SK-N-MC (cell line): ENCODE data around the gene SPATA13.

Experiments
- FOXP2 ChIP-seq: optimal IDR thresholded peaks from 2 replicates; pipeline ENCODE3; 2011; ENCODE audit warnings: mild to moderate bottlenecking, moderate library complexity; ENCODE audit not compliant: insufficient read depth; ENCODE audit errors: extremely low read length, control extremely low read depth
- POLR2AphosphoS5 ChIP-seq: IDR thresholded peaks from 2 replicates; pipeline ENCODE4 v1.6.1; 2012; ENCODE audit warnings: mild to moderate bottlenecking, low read depth, low read length, borderline replicate concordance

DNA sequence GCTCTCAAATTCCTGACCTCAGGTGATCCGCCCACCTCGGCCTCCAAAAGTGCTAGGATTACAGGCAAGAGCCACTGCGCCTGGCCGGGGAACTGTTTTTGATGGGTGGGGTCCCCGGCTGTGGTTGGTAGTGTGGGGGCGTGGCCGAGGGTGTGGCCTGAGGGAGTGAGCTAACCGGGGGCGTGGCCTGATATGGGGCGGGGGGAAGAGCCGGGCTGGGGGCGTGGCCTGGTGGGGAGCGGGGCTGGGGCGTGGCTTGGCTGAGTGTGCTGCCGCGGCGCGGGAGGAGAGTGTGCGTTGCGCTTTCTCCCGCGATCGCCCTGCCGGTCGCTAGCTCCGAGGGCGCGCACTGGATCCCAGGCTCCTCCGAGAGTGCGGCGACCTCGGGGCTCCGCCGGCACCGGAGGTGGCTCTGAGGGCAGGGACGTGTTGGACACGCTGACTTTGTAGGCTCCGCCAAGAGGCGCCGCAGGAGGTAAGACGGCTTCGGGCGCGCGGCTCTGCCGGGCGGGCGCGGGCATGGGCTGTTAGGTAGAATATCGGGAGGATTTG, at the start of gene SPATA13:
- TF ChIP-seq POLR2AphosphoS5 (peak; percentile 87), FOXP2 (no peak)
